ENCODE data around the gene ARHGAP15. TPM values are rescaled to one million over a fixed set of nuclear protein-coding genes. Genes with fewer than 3 reads are reported as not detected.

The ARHGAP15 gene
- total RNA-seq, 1 experiment from 2014 or later = not detected

DNA sequence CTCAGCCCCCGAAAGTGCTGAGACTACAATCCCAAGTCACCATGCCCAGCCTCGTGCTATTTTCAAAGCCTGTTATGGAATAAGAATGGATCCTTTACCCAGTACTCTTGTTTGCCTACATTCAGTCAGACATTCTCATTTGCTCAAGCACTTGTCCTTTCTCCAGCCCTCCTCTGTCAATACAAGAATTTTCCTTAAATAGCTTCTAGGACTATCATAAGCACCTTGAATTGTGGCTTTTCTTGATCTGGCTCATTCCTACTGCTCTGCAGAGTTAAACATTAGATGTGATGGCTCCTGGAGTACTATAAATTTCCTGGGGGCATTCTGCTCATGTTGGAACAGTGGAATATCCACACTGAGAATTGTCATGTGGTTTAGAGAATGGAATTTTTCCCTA is 506.1 kb downstream of the ARHGAP15 start:
- Histone ChIP-seq H2AFZ (no peak overlapping the region), H3K4me1 (replicated peaks; ENCODE audit: insufficient read depth) (no peaks in the 10 kb centered on the region), H3K4me2 (no peak overlapping the region), H3K9me3 (ENCODE audit: insufficient read depth, low read depth) (no peaks in the 10 kb centered on the region), H4K20me1 (ENCODE audit: insufficient read depth) (no peaks in the 10 kb centered on the region), H3K27me3 (ENCODE audit: insufficient read depth, low read depth) (no peaks in the 10 kb centered on the region), H3K36me3 (ENCODE audit: low read depth) (no peaks in the 10 kb centered on the region), H3K27ac (no peak overlapping the region), H3K9me2 (ENCODE audit: insufficient read depth) (no peaks in the 10 kb centered on the region), H3F3A (ENCODE audit: insufficient read depth, low read depth) (no peaks in the 10 kb centered on the region), H3K4me3 (no peak overlapping the region), H3K79me2 (ENCODE audit: low read depth) (no peaks in the 10 kb centered on the region)
- ChIA-PET POLR2A (ENCODE audit: unreplicated experiment) (no interaction called here), CTCF (no interaction called here)
- TF ChIP-seq, protein P1, sequence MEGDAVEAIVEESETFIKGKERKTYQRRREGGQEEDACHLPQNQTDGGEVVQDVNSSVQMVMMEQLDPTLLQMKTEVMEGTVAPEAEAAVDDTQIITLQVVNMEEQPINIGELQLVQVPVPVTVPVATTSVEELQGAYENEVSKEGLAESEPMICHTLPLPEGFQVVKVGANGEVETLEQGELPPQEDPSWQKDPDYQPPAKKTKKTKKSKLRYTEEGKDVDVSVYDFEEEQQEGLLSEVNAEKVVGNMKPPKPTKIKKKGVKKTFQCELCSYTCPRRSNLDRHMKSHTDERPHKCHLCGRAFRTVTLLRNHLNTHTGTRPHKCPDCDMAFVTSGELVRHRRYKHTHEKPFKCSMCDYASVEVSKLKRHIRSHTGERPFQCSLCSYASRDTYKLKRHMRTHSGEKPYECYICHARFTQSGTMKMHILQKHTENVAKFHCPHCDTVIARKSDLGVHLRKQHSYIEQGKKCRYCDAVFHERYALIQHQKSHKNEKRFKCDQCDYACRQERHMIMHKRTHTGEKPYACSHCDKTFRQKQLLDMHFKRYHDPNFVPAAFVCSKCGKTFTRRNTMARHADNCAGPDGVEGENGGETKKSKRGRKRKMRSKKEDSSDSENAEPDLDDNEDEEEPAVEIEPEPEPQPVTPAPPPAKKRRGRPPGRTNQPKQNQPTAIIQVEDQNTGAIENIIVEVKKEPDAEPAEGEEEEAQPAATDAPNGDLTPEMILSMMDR (conservative IDR thresholded peaks at IDR 0.05) = no peak
- TF ChIP-seq EZH2 (IDR thresholded peaks at IDR 0.05; ENCODE audit: low read depth) = no peak
- BruUV-seq (replicated peaks) = no TSS peak
- DNase-seq = no peak
- intact Hi-C loops (cut with micrococcal nuclease; ENCODE audit: unreplicated experiment) = no loop called here

DNA sequence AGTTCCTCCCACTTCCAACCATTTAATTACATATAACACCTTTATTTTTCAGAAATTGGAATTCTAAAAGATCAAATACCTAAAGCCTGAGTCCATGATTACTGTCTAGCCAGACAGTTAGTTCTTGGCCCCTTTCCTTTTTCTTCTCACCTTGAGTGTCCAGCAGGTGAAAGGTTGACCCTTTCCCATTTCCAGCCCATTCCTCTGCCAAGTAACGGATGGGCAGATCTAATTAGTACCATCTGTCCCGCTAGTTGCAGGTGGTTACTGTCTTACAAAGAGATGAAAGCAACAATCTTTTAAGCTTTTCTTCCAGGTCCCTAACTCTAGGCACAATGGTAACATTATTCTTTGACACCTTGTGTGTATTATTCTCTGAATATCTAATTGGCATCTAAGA is 506.7 kb downstream of the ARHGAP15 start:
- H4K20me1 ChIP-seq (ENCODE audit: insufficient read depth) = no peaks in the 10 kb centered on the region
- no peak overlapping the region for H3K4me2 ChIP-seq
- H3K4me3 ChIP-seq = no peak overlapping the region
- no peaks in the 10 kb centered on the region for H3F3A ChIP-seq (ENCODE audit: insufficient read depth, low read depth)
- no peak for DNase-seq
- no TSS peak for BruUV-seq (replicated peaks)
- no peaks in the 10 kb centered on the region for H3K4me1 ChIP-seq (replicated peaks; ENCODE audit: insufficient read depth)
- no peaks in the 10 kb centered on the region for H3K9me2 ChIP-seq (ENCODE audit: insufficient read depth)
- intact Hi-C loops (cut with micrococcal nuclease; ENCODE audit: unreplicated experiment) = no loop called here
- H3K79me2 ChIP-seq (ENCODE audit: low read depth) = no peaks in the 10 kb centered on the region
- TF ChIP-seq EZH2 (IDR thresholded peaks at IDR 0.05; ENCODE audit: low read depth) = no peak
- TF ChIP-seq, protein P1 (conservative IDR thresholded peaks at IDR 0.05) = no peak
- ChIA-PET CTCF (no interaction called here), POLR2A (ENCODE audit: unreplicated experiment) (no interaction called here)
- H3K27me3 ChIP-seq (ENCODE audit: insufficient read depth, low read depth) = no peaks in the 10 kb centered on the region
- H3K27ac ChIP-seq = no peak overlapping the region
- no peaks in the 10 kb centered on the region for H3K36me3 ChIP-seq (ENCODE audit: low read depth)
- H2AFZ ChIP-seq = no peak overlapping the region
- no peaks in the 10 kb centered on the region for H3K9me3 ChIP-seq (ENCODE audit: insufficient read depth, low read depth)

DNA sequence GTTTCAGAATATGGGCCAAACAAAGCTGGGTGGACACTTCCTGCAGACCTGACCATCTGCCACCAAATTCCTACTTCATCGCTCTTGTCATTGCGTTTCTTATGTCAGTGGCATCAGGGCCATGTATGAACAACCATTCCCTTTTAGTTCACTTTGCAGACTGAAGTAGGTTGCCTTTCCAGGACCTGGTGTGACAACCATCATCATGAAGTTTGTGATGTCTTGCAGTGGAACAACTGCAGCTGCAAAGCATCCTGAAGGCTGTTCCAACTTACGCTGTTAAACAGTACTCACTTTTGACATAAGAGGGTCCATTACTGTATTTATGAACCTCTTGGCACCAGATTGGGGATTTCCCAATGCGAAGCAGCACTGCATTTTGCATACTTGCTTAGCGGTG is 511.6 kb downstream of the ARHGAP15 start:
- BruUV-seq (replicated peaks) = no TSS peak
- no peaks in the 10 kb centered on the region for H3K27me3 ChIP-seq (ENCODE audit: insufficient read depth, low read depth)
- H3K9me3 ChIP-seq (ENCODE audit: insufficient read depth, low read depth) = no peaks in the 10 kb centered on the region
- H3K79me2 ChIP-seq (ENCODE audit: low read depth) = no peaks in the 10 kb centered on the region
- TF ChIP-seq, protein P1 (conservative IDR thresholded peaks at IDR 0.05) = no peak
- no peak for TF ChIP-seq EZH2 (IDR thresholded peaks at IDR 0.05; ENCODE audit: low read depth)
- no peak for DNase-seq
- no peaks in the 10 kb centered on the region for H3K36me3 ChIP-seq (ENCODE audit: low read depth)
- H3K4me3 ChIP-seq = no peak overlapping the region
- H3K9me2 ChIP-seq (ENCODE audit: insufficient read depth) = no peaks in the 10 kb centered on the region
- H3K4me1 ChIP-seq (replicated peaks; ENCODE audit: insufficient read depth) = no peaks in the 10 kb centered on the region
- CTCF ChIA-PET = no interaction called here
- H4K20me1 ChIP-seq (ENCODE audit: insufficient read depth) = no peaks in the 10 kb centered on the region
- no peaks in the 10 kb centered on the region for H3F3A ChIP-seq (ENCODE audit: insufficient read depth, low read depth)
- H2AFZ ChIP-seq = no peak overlapping the region
- POLR2A ChIA-PET (ENCODE audit: unreplicated experiment) = no interaction called here
- intact Hi-C loops (cut with micrococcal nuclease; ENCODE audit: unreplicated experiment) = no loop called here
- no peak overlapping the region for H3K4me2 ChIP-seq
- H3K27ac ChIP-seq = no peak overlapping the region
